OCI-LY3 (cell line): ENCODE measurements around the gene FAM171A2.

ENCODE experiments used
- CTCF ChIP-seq: fragments of 200-600, 300-600 bp; sonication (generic); IDR thresholded peaks from 2 replicates; pipeline ENCODE4 v1.5.1; 2014; ENCODE audit warnings: antibody characterized with exemption, low read length, low read depth
- EZH2phosphoT487 ChIP-seq: fragments of 200-600 bp; shearing (Covaris generic); IDR thresholded peaks from 2 replicates; pipeline ENCODE4 v1.6.1; 2018; ENCODE audit warnings: antibody characterized with exemption, mixed run types, low read depth

GRCh38 chr17:44381810-44382305 lies 18.2 kb upstream of the FAM171A2 start:
- TF ChIP-seq CTCF (no peak), EZH2phosphoT487 (no peak)
